DOHH2 (cell line): Measurements from ENCODE around the gene PLIN5.
A peak's percentile ranks its signal among the peaks of the same experiment; 100 is the strongest.

Experiments
- H3F3A ChIP-seq: fragments of 200-600 bp; sonication (generic), shearing (Covaris generic); 2 replicates; pipeline ENCODE4 v1.6.0; 2016; ENCODE audit warnings: antibody characterized with exemption, mild to moderate bottlenecking; ENCODE audit not compliant: control insufficient read depth, insufficient read depth
- H3K27ac ChIP-seq: fragments of 200-600 bp; sonication (generic); 2 replicates; pipeline ENCODE4 v1.5.1; 2014; ENCODE audit warnings: low read depth, mild to moderate bottlenecking, low read length, moderate library complexity
- H3K27me3 ChIP-seq: fragments of 200-600 bp; sonication (generic); 2 replicates; pipeline ENCODE4 v1.6.1; 2014; ENCODE audit warnings: mild to moderate bottlenecking, low read length, mixed read lengths; ENCODE audit not compliant: control insufficient read depth
- H3K36me3 ChIP-seq: fragments of 200-600 bp; sonication (generic); 2 replicates; pipeline ENCODE4 v1.6.1; 2014; ENCODE audit warnings: mild to moderate bottlenecking, low read length, moderate library complexity, mixed read lengths; ENCODE audit not compliant: control insufficient read depth
- H3K4me1 ChIP-seq: fragments of 200-600 bp; sonication (generic); 2 replicates; pipeline ENCODE4 v1.6.1; 2014; ENCODE audit warnings: mild to moderate bottlenecking, low read length, mixed read lengths; ENCODE audit not compliant: control insufficient read depth
- H3K4me2 ChIP-seq: fragments of 200-600 bp; sonication (generic); 2 replicates; pipeline ENCODE4 v1.6.0; 2014; ENCODE audit warnings: mild to moderate bottlenecking, low read length, moderate library complexity
- H3K4me3 ChIP-seq: fragments of 200-600 bp; sonication (generic); 2 replicates; pipeline ENCODE4 v1.5.1; 2014; ENCODE audit warnings: mild to moderate bottlenecking, low read length, mixed read lengths
- H3K79me2 ChIP-seq: fragments of 200-600 bp; sonication (generic); 2 replicates; pipeline ENCODE4 v1.6.1; 2014; ENCODE audit warnings: mild to moderate bottlenecking, low read length, mixed read lengths; ENCODE audit not compliant: control insufficient read depth
- H3K9me2 ChIP-seq: fragments of 200-600 bp; sonication (generic); replicated peaks from 2 replicates; pipeline ENCODE4 v1.6.1; 2014; ENCODE audit warnings: mild to moderate bottlenecking, low read length, mixed read lengths; ENCODE audit not compliant: control insufficient read depth
- H3K9me3 ChIP-seq: fragments of 200-600 bp; sonication (generic); 2 replicates; pipeline ENCODE4 v1.6.1; 2014; ENCODE audit warnings: antibody characterized with exemption, low read length, mixed read lengths; ENCODE audit not compliant: control insufficient read depth, insufficient read depth
- H4K20me1 ChIP-seq: fragments of 200-600 bp; sonication (generic); 2 replicates; pipeline ENCODE4 v1.6.0; 2014; ENCODE audit warnings: low read depth, mild to moderate bottlenecking, antibody characterized with exemption, low read length, moderate library complexity; ENCODE audit not compliant: control insufficient read depth, insufficient read depth
- CTCF ChIP-seq: fragments of 200-600 bp; sonication (generic); IDR thresholded peaks from one replicate; pipeline ENCODE4 v1.5.1; 2014; ENCODE audit warnings: antibody characterized with exemption, mild to moderate bottlenecking, low read depth, low read length; ENCODE audit not compliant: poor library complexity, severe bottlenecking
- EZH2phosphoT487 ChIP-seq: fragments of 200-600 bp; sonication (generic); IDR thresholded peaks from 2 replicates; pipeline ENCODE4 v1.6.1; 2017; ENCODE audit warnings: borderline replicate concordance, mild to moderate bottlenecking, antibody characterized with exemption, low read length, moderate library complexity, mixed read lengths

PLIN5 gene

DNA sequence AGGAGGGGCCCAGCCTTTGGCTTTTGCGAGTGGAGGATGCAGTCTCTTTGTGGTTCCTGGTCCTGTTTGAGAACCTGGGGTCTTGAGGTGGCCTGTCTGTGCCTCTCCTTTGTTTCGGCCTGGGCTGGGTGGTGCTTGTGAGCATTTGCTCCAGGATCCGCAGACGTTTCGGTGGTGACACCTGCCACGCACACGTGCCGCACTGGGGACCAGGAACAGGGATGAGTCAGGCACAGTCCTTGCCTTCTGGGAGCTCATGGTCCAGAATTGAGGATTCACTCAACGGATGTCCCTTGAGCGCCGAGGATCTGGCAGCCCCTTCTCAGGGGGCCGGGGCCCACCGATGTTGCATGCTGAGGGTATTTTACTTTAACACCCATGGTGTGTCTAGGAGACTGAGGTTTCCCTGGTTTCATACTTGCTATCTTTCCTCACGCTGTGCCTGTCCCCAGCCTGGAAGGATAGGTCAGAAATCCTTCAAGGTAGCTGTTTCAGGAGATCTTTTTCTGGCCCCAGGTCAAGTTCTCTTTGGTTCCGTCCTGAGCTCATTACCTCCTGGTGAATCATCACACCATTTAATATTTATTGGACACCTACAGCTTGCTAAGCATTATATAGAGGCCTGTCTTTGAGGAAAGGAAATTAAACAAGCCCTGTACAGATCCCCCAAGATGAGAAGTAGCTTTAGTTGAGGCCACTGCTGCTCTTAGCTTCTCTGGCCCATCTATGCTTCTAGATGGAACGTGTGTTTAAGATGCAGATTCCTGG, 57.8 kb downstream of the PLIN5 start:
- Histone ChIP-seq H3K9me2 (no peaks in the 10 kb centered on the region), H3K79me2 (peaks cover 33% of the 10 kb centered on the region), H3F3A (no peaks in the 10 kb centered on the region), H3K27me3 (no peaks in the 10 kb centered on the region), H3K4me3 (no peak overlapping the region), H3K27ac (no peak overlapping the region), H3K36me3 (peaks cover 26% of the 10 kb centered on the region), H3K4me2 (no peak overlapping the region), H3K4me1 (peaks cover 18% of the 10 kb centered on the region), H4K20me1 (no peaks in the 10 kb centered on the region), H3K9me3 (no peaks in the 10 kb centered on the region)
- TF ChIP-seq EZH2phosphoT487: no peak
- no peak for TF ChIP-seq CTCF

- H3K27ac ChIP-seq: no peak overlapping the region
These were observed 60.5 kb downstream of the PLIN5 start for GRCh38 chr19:4474514-4475022.

GRCh38 chr19:4473763-4474513, 61.1 kb downstream of the PLIN5 start:
- H3K4me3 ChIP-seq: peak overlapping the region; percentile 82
- H3K4me1 ChIP-seq: peaks cover 29% of the 10 kb centered on the region
- TF ChIP-seq CTCF (no peak), EZH2phosphoT487 (no peak)
- H3K27me3 ChIP-seq: no peaks in the 10 kb centered on the region
- peak overlapping the region; percentile 69 for H3K4me2 ChIP-seq
- peaks cover 9% of the 10 kb centered on the region for H3F3A ChIP-seq
- no peaks in the 10 kb centered on the region for H3K9me2 ChIP-seq
- H3K27ac ChIP-seq: no peak overlapping the region
- no peaks in the 10 kb centered on the region for H3K9me3 ChIP-seq
- H3K36me3 ChIP-seq: peaks cover 26% of the 10 kb centered on the region
- H3K79me2 ChIP-seq: peaks cover 33% of the 10 kb centered on the region
- no peaks in the 10 kb centered on the region for H4K20me1 ChIP-seq

More at GRCh38 chr19:4474514-4475022, 60.5 kb downstream of the PLIN5 start:
- Histone ChIP-seq H3K36me3 (peaks cover 26% of the 10 kb centered on the region), H3K9me2 (no peaks in the 10 kb centered on the region), H3K4me1 (peaks cover 29% of the 10 kb centered on the region), H3K4me3 (peak overlapping the region; percentile 82), H3K9me3 (no peaks in the 10 kb centered on the region), H3K4me2 (peak overlapping the region; percentile 69), H4K20me1 (no peaks in the 10 kb centered on the region), H3F3A (peaks cover 9% of the 10 kb centered on the region), H3K27me3 (no peaks in the 10 kb centered on the region), H3K79me2 (peaks cover 33% of the 10 kb centered on the region)
- TF ChIP-seq CTCF (no peak), EZH2phosphoT487 (no peak)
